GM12878 (cell line): ENCODE data around the gene SPRING1.

ENCODE experiments used
- EGR1 ChIP-seq, 2 experiments: IDR thresholded peaks; 1 replicate in 1 of 2; 2 replicates in 1 of 2; pipeline ENCODE4 v1.6.1; 2011 to 2012; ENCODE audit warnings: low read depth in 2 of 2, low read length in 2 of 2, borderline replicate concordance in 1 of 2, mild to moderate bottlenecking in 1 of 2, moderate library complexity in 1 of 2
- POLR2AphosphoS5 ChIP-seq: IDR thresholded peaks from 2 replicates; pipeline ENCODE4 v1.6.1; 2011; ENCODE audit warnings: mild to moderate bottlenecking, low read length, inconsistent platforms

- no peak for TF ChIP-seq POLR2AphosphoS5
- no peak for TF ChIP-seq EGR1 (IDR thresholded peaks at IDR 0.05; ENCODE audit: borderline replicate concordance in 1 of 2, low read depth in 2 of 2, low read length in 2 of 2)
These were observed 28.1 kb downstream of the SPRING1 start for GRCh38 chr12:116709768-116710167.
